HepG2 (cell line): ENCODE results near the gene IL2RG. TPM values are rescaled to one million over a fixed set of nuclear protein-coding genes. Genes with fewer than 3 reads are reported as not detected.

ENCODE experiments used
- AHDC1 ChIP-seq: sonication (generic); formaldehyde crosslinking; IDR thresholded peaks from 2 replicates; pipeline ENCODE4 v1.5.1; 2020; ENCODE audit warnings: mild to moderate bottlenecking, missing genetic modification reagents, borderline replicate concordance
- ATF2 ChIP-seq: sonication (generic); formaldehyde crosslinking; IDR thresholded peaks from 2 replicates; pipeline ENCODE4 v1.4.0; 2020; ENCODE audit warnings: missing genetic modification reagents
- FOSL1 ChIP-seq: sonication (generic); formaldehyde crosslinking; IDR thresholded peaks from 2 replicates; pipeline ENCODE4 v1.9.0; 2021; ENCODE audit warnings: missing genetic modification reagents, borderline replicate concordance
- HNF4A ChIP-seq: sonication (generic); formaldehyde crosslinking; IDR thresholded peaks from 2 replicates; pipeline ENCODE4 v1.4.0; 2020; ENCODE audit warnings: missing genetic modification reagents
- MEF2D ChIP-seq: sonication (generic); formaldehyde crosslinking; IDR thresholded peaks from 2 replicates; pipeline ENCODE4 v1.5.1; 2020; ENCODE audit warnings: mild to moderate bottlenecking, missing genetic modification reagents
- PRMT3 ChIP-seq: sonication (generic); formaldehyde crosslinking; IDR thresholded peaks from 2 replicates; pipeline ENCODE4 v1.8.1; 2022; ENCODE audit warnings: low read depth, mild to moderate bottlenecking, moderate library complexity, missing genetic modification reagents, borderline replicate concordance
- REPIN1 ChIP-seq: sonication (generic); formaldehyde crosslinking; IDR thresholded peaks from 2 replicates; pipeline ENCODE4 v1.8.0; 2022; ENCODE audit warnings: missing genetic modification reagents, low read depth, mild to moderate bottlenecking, borderline replicate concordance
- RFX1 ChIP-seq: fragments of 450-650 bp; IDR thresholded peaks from 2 replicates; pipeline ENCODE4 v1.6.1; 2017
- SKI ChIP-seq: fragments of 450-650 bp; IDR thresholded peaks from one replicate; pipeline ENCODE4 v1.6.1; 2018; ENCODE audit warnings: mild to moderate bottlenecking; ENCODE audit not compliant: partially characterized antibody
- TOE1 ChIP-seq: sonication (generic); formaldehyde crosslinking; IDR thresholded peaks from 2 replicates; pipeline ENCODE4 v1.4.0; 2020; ENCODE audit warnings: mild to moderate bottlenecking, missing genetic modification reagents
- ZMAT5 ChIP-seq: sonication (generic); formaldehyde crosslinking; IDR thresholded peaks from 2 replicates; pipeline ENCODE4 v1.5.0; 2020; ENCODE audit warnings: mild to moderate bottlenecking, low read depth, missing genetic modification reagents, borderline replicate concordance
- ZNF275 ChIP-seq: sonication (generic); formaldehyde crosslinking; IDR thresholded peaks from 2 replicates; pipeline ENCODE4 v1.8.0; 2022; ENCODE audit warnings: missing genetic modification reagents, mild to moderate bottlenecking, inconsistent platforms, borderline replicate concordance
- ZNF281 ChIP-seq: sonication (generic); formaldehyde crosslinking; IDR thresholded peaks from 2 replicates; pipeline ENCODE4 v1.4.0; 2020; ENCODE audit warnings: missing genetic modification reagents, borderline replicate concordance
- ZNF501 ChIP-seq: sonication (generic); formaldehyde crosslinking; IDR thresholded peaks from 2 replicates; pipeline ENCODE4 v1.5.1; 2020; ENCODE audit warnings: mild to moderate bottlenecking, moderate library complexity, missing genetic modification reagents
- ZNF652 ChIP-seq: IDR thresholded peaks from 2 replicates; pipeline ENCODE4 v1.6.1; 2016; ENCODE audit warnings: low read depth, borderline replicate concordance
- ZNF672 ChIP-seq: sonication (generic); formaldehyde crosslinking; IDR thresholded peaks from 2 replicates; pipeline ENCODE4 v1.8.1; 2022; ENCODE audit warnings: missing genetic modification reagents
- ZNF841 ChIP-seq: sonication (generic); formaldehyde crosslinking; IDR thresholded peaks from 2 replicates; pipeline ENCODE4 v1.8.1; 2023; ENCODE audit warnings: missing genetic modification reagents, borderline replicate concordance
- polyA plus RNA-seq, 8 experiments: library from polyadenylated mRNA; depleted of rRNA in 3 of 8; stranded (reverse) in 7 of 8; unstranded in 1 of 8; fragments of >200 nt; fragmentation: Illumina TruSeq in 4 of 8; extraction: Trizol in 4 of 8; gene quantifications; 2 replicates each; pipeline versions ENCODE4 v1.2.1 to v1.2.3, GENCODE V29; 2011 to 2016; ENCODE audit warnings: low read depth in 4 of 8, missing spikeins in 1 of 8, mixed read lengths in 1 of 8; ENCODE audit not compliant: insufficient read depth in 1 of 8
- total RNA-seq, 5 experiments: library from RNA; depleted of rRNA; stranded (reverse); fragments of >200 nt; fragmentation: Illumina TruSeq; extraction: Trizol; gene quantifications; 2 replicates each; pipeline ENCODE4 v1.2.3, GENCODE V29; 2016; ENCODE audit warnings: low read depth in 1 of 5

The IL2RG gene
- total and polyA plus RNA-seq, 2 of the 13 experiments (the other 11 are each of a cell fraction or from before 2014, with no cell fraction given), result 0.98 TPM; not detected in 1

GRCh38 chrX:71081330-71082123, 29.9 kb downstream of the IL2RG start (continued):
- TF ChIP-seq ATF2 (CRISPR knock-in tag) (0 out of 2 replicates have a peak, but pooled peaks have one; percentile 40), ZNF841 (CRISPR knock-in tag) (no peak), FOSL1 (CRISPR knock-in tag) (no peak), RFX1 (no peak), ZNF281 (peak; percentile 42; the same call in 1 of the 2 replicates), ZMAT5 (CRISPR knock-in tag) (no peak), ZNF501 (CRISPR knock-in tag) (no peak), REPIN1 (CRISPR knock-in tag) (no peak), ZNF672 (CRISPR knock-in tag) (no peak), ZNF275 (CRISPR knock-in tag) (no peak), HNF4A (CRISPR knock-in tag) (peak; percentile 92), ZNF652 (no peak), MEF2D (CRISPR knock-in tag) (no peak), PRMT3 (no peak), SKI (no peak), TOE1 (CRISPR knock-in tag) (no peak), AHDC1 (CRISPR knock-in tag) (peak; percentile 41; the same call in 1 of the 2 replicates)
